HEK293 (cell line): Measurements from ENCODE around the gene VASN.

Experiments used
- HOXA7 ChIP-seq: sonication (generic); formaldehyde crosslinking; IDR thresholded peaks from 2 replicates; pipeline ENCODE4 v1.8.1; 2022; ENCODE audit warnings: missing genetic modification reagents, borderline replicate concordance
- KLF10 ChIP-seq: fragments of 450-650 bp; IDR thresholded peaks from 2 replicates; pipeline ENCODE4 v1.5.1; 2018; ENCODE audit warnings: missing biosample characterization, mild to moderate bottlenecking, missing genetic modification characterization
- KLF9 ChIP-seq: fragments of 450-650 bp; formaldehyde crosslinking; IDR thresholded peaks from 2 replicates; pipeline ENCODE4 v1.5.1; 2016; ENCODE audit warnings: missing biosample characterization, missing genetic modification characterization, low read depth
- YY2 ChIP-seq: fragments of 450-650 bp; formaldehyde crosslinking; IDR thresholded peaks from 2 replicates; pipeline ENCODE4 v1.5.1; 2016; ENCODE audit warnings: missing biosample characterization, missing genetic modification characterization
- ZNF138 ChIP-seq: fragments of 450-650 bp; formaldehyde crosslinking; IDR thresholded peaks from 2 replicates; pipeline ENCODE4 v1.5.1; 2016; ENCODE audit warnings: missing biosample characterization, missing genetic modification characterization, borderline replicate concordance
- ZNF211 ChIP-seq: fragments of 450-650 bp; formaldehyde crosslinking; IDR thresholded peaks from 2 replicates; pipeline ENCODE4 v1.5.1; 2016; ENCODE audit warnings: low read depth, missing biosample characterization, missing genetic modification characterization
- ZNF223 ChIP-seq: fragments of 450-650 bp; formaldehyde crosslinking; IDR thresholded peaks from 2 replicates; pipeline ENCODE4 v1.5.1; 2016; ENCODE audit warnings: missing biosample characterization, missing genetic modification characterization
- ZNF274 ChIP-seq, 2 experiments: fragments of 200-500 bp in 1 of 2; fragments of 450-650 bp in 1 of 2; sonication (Bioruptor generic) in 1 of 2; formaldehyde crosslinking in 1 of 2; IDR thresholded peaks; 2 replicates each; pipeline versions ENCODE4 v1.5.1 to v1.6.1; 2014 to 2016; ENCODE audit warnings: borderline replicate concordance in 1 of 2, inconsistent platforms in 1 of 2, low read length in 1 of 2, missing biosample characterization in 1 of 2, missing genetic modification characterization in 1 of 2
- ZNF433 ChIP-seq: fragments of 450-650 bp; formaldehyde crosslinking; IDR thresholded peaks from 2 replicates; pipeline ENCODE4 v1.5.1; 2016; ENCODE audit warnings: missing biosample characterization, missing genetic modification characterization, low read depth
- ZNF514 ChIP-seq: fragments of 450-650 bp; formaldehyde crosslinking; IDR thresholded peaks from 2 replicates; pipeline ENCODE4 v1.5.1; 2016; ENCODE audit warnings: missing biosample characterization, missing genetic modification characterization
- ZNF544 ChIP-seq: fragments of 450-650 bp; formaldehyde crosslinking; IDR thresholded peaks from 2 replicates; pipeline ENCODE4 v1.5.0; 2017; ENCODE audit warnings: missing biosample characterization, missing genetic modification characterization
- ZNF548 ChIP-seq: fragments of 450-650 bp; formaldehyde crosslinking; IDR thresholded peaks from 2 replicates; pipeline ENCODE4 v1.5.1; 2016; ENCODE audit warnings: missing biosample characterization, missing genetic modification characterization
- ZNF555 ChIP-seq: fragments of 450-650 bp; formaldehyde crosslinking; conservative IDR thresholded peaks from 2 replicates; pipeline ENCODE4 v1.5.1; 2017; ENCODE audit warnings: missing biosample characterization, mild to moderate bottlenecking, missing genetic modification characterization, inconsistent platforms
- ZNF626 ChIP-seq: fragments of 450-650 bp; sonication (Bioruptor Pico); formaldehyde crosslinking; IDR thresholded peaks from 2 replicates; pipeline ENCODE4 v1.5.1; 2018; ENCODE audit warnings: missing biosample characterization, missing genetic modification characterization, inconsistent platforms
- ZNF629 ChIP-seq: fragments of 450-650 bp; formaldehyde crosslinking; IDR thresholded peaks from 2 replicates; pipeline ENCODE4 v1.5.1; 2017; ENCODE audit warnings: missing biosample characterization, missing genetic modification characterization
- ZSCAN16 ChIP-seq: fragments of 450-650 bp; formaldehyde crosslinking; IDR thresholded peaks from 2 replicates; pipeline ENCODE4 v1.5.1; 2016; ENCODE audit warnings: missing biosample characterization, missing genetic modification characterization
- TF ChIP-seq, protein P1 (sequence below): fragments of 450-650 bp; formaldehyde crosslinking; IDR thresholded peaks from 2 replicates; pipeline ENCODE4 v1.5.1; 2017; ENCODE audit warnings: missing biosample characterization, missing genetic modification characterization
- TF ChIP-seq, protein P2 (sequence below): sonication (generic); formaldehyde crosslinking; IDR thresholded peaks from 2 replicates; pipeline ENCODE4 v1.8.1; 2022; ENCODE audit warnings: mild to moderate bottlenecking, moderate library complexity, missing genetic modification reagents
- TF ChIP-seq, protein P3 (sequence below): fragments of 450-650 bp; formaldehyde crosslinking; IDR thresholded peaks from 2 replicates; pipeline ENCODE4 v1.5.1; 2016; ENCODE audit warnings: missing biosample characterization, missing genetic modification characterization
- TF ChIP-seq, protein P4 (sequence below): fragments of 450-650 bp; formaldehyde crosslinking; IDR thresholded peaks from 2 replicates; pipeline ENCODE4 v1.5.1; 2016; ENCODE audit warnings: missing biosample characterization, missing genetic modification characterization
- TF ChIP-seq, protein P5 (sequence below): fragments of 450-650 bp; formaldehyde crosslinking; IDR thresholded peaks from 2 replicates; pipeline ENCODE4 v1.5.1; 2016; ENCODE audit warnings: missing biosample characterization, missing genetic modification characterization
- TF ChIP-seq, protein P6 (sequence below): fragments of 450-650 bp; formaldehyde crosslinking; IDR thresholded peaks from 2 replicates; pipeline ENCODE4 v1.5.1; 2016; ENCODE audit warnings: missing biosample characterization, missing genetic modification characterization
- TF ChIP-seq, protein P7 (sequence below): fragments of 450-650 bp; formaldehyde crosslinking; conservative IDR thresholded peaks from 2 replicates; pipeline ENCODE4 v1.5.1; 2016; ENCODE audit warnings: low read depth, missing biosample characterization, missing genetic modification characterization

The VASN gene

DNA sequence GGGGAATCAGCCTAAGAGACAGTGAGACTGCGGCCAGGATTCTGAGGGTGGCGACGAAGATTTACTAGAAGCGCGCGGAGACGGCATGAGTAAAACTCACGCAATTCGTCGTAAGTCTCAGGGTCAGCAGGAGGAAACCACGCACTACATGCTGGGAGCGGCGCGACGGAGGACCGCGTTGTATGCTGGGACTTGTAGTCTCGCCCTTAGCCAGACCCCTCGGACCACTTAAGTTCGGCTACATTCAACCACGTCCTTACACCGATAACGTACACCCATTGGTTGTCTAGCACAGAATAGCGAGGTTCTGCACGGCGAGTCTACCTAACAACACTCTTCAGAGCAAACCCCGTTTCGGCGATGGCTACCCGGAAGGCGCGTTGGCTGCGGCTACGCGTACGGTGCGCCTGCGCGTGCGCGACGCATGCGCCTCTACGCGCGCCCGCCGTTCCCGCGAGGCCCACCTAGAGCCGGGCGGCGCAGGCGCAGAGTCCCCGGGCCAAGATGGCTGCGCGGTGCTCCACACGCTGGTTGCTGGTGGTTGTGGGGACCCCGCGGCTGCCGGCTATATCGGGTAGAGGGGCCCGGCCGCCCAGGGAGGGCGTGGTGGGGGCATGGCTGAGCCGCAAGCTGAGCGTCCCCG is 53.9 kb downstream of the VASN start, which contains the start of gene DNAJA3 (continued):
- TF ChIP-seq ZNF433, result no peak
- 0 out of 2 replicates have a peak, but pooled peaks have one; percentile 55 for TF ChIP-seq KLF10 (tag by site-specific recombination)
- TF ChIP-seq YY2 (tag by site-specific recombination), result peak; percentile 89
- TF ChIP-seq, protein P1, sequence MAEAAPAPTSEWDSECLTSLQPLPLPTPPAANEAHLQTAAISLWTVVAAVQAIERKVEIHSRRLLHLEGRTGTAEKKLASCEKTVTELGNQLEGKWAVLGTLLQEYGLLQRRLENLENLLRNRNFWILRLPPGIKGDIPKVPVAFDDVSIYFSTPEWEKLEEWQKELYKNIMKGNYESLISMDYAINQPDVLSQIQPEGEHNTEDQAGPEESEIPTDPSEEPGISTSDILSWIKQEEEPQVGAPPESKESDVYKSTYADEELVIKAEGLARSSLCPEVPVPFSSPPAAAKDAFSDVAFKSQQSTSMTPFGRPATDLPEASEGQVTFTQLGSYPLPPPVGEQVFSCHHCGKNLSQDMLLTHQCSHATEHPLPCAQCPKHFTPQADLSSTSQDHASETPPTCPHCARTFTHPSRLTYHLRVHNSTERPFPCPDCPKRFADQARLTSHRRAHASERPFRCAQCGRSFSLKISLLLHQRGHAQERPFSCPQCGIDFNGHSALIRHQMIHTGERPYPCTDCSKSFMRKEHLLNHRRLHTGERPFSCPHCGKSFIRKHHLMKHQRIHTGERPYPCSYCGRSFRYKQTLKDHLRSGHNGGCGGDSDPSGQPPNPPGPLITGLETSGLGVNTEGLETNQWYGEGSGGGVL (tag by site-specific recombination), result no peak
- TF ChIP-seq, protein P2, sequence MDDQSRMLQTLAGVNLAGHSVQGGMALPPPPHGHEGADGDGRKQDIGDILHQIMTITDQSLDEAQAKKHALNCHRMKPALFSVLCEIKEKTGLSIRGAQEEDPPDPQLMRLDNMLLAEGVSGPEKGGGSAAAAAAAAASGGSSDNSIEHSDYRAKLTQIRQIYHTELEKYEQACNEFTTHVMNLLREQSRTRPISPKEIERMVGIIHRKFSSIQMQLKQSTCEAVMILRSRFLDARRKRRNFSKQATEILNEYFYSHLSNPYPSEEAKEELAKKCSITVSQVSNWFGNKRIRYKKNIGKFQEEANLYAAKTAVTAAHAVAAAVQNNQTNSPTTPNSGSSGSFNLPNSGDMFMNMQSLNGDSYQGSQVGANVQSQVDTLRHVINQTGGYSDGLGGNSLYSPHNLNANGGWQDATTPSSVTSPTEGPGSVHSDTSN (CRISPR knock-in tag), result peak; percentile 94
- peak; percentile 64 for TF ChIP-seq ZNF629 (tag by site-specific recombination)
- no peak for TF ChIP-seq ZNF138
- TF ChIP-seq ZNF626, result no peak
- TF ChIP-seq, protein P3, sequence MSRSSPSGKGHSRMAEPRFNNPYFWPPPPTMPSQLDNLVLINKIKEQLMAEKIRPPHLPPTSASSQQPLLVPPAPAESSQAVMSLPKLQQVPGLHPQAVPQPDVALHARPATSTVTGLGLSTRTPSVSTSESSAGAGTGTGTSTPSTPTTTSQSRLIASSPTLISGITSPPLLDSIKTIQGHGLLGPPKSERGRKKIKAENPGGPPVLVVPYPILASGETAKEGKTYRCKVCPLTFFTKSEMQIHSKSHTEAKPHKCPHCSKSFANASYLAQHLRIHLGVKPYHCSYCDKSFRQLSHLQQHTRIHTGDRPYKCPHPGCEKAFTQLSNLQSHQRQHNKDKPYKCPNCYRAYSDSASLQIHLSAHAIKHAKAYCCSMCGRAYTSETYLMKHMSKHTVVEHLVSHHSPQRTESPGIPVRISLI, result no peak
- TF ChIP-seq, protein P4, sequence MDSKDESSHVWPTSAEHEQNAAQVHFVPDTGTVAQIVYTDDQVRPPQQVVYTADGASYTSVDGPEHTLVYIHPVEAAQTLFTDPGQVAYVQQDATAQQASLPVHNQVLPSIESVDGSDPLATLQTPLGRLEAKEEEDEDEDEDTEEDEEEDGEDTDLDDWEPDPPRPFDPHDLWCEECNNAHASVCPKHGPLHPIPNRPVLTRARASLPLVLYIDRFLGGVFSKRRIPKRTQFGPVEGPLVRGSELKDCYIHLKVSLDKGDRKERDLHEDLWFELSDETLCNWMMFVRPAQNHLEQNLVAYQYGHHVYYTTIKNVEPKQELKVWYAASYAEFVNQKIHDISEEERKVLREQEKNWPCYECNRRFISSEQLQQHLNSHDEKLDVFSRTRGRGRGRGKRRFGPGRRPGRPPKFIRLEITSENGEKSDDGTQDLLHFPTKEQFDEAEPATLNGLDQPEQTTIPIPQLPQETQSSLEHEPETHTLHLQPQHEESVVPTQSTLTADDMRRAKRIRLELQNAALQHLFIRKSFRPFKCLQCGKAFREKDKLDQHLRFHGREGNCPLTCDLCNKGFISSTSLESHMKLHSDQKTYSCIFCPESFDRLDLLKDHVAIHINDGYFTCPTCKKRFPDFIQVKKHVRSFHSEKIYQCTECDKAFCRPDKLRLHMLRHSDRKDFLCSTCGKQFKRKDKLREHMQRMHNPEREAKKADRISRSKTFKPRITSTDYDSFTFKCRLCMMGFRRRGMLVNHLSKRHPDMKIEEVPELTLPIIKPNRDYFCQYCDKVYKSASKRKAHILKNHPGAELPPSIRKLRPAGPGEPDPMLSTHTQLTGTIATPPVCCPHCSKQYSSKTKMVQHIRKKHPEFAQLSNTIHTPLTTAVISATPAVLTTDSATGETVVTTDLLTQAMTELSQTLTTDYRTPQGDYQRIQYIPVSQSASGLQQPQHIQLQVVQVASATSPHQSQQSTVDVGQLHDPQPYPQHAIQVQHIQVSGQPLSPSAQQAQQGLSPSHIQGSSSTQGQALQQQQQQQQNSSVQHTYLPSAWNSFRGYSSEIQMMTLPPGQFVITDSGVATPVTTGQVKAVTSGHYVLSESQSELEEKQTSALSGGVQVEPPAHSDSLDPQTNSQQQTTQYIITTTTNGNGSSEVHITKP, result peak; percentile 91
- TF ChIP-seq ZNF211 (tag by site-specific recombination), result no peak
- TF ChIP-seq ZNF274 (IDR thresholded peaks at IDR 0.05; ENCODE audit: low read length), result no peak
- TF ChIP-seq ZNF274 (tag by site-specific recombination; IDR thresholded peaks at IDR 0.05; ENCODE audit: borderline replicate concordance), result no peak
- TF ChIP-seq, protein P5, sequence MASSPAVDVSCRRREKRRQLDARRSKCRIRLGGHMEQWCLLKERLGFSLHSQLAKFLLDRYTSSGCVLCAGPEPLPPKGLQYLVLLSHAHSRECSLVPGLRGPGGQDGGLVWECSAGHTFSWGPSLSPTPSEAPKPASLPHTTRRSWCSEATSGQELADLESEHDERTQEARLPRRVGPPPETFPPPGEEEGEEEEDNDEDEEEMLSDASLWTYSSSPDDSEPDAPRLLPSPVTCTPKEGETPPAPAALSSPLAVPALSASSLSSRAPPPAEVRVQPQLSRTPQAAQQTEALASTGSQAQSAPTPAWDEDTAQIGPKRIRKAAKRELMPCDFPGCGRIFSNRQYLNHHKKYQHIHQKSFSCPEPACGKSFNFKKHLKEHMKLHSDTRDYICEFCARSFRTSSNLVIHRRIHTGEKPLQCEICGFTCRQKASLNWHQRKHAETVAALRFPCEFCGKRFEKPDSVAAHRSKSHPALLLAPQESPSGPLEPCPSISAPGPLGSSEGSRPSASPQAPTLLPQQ (tag by site-specific recombination), result peak; percentile 36; the same call in 1 of the 2 replicates
- no peak for TF ChIP-seq HOXA7
- TF ChIP-seq ZNF223 (tag by site-specific recombination), result no peak
- TF ChIP-seq, protein P6, sequence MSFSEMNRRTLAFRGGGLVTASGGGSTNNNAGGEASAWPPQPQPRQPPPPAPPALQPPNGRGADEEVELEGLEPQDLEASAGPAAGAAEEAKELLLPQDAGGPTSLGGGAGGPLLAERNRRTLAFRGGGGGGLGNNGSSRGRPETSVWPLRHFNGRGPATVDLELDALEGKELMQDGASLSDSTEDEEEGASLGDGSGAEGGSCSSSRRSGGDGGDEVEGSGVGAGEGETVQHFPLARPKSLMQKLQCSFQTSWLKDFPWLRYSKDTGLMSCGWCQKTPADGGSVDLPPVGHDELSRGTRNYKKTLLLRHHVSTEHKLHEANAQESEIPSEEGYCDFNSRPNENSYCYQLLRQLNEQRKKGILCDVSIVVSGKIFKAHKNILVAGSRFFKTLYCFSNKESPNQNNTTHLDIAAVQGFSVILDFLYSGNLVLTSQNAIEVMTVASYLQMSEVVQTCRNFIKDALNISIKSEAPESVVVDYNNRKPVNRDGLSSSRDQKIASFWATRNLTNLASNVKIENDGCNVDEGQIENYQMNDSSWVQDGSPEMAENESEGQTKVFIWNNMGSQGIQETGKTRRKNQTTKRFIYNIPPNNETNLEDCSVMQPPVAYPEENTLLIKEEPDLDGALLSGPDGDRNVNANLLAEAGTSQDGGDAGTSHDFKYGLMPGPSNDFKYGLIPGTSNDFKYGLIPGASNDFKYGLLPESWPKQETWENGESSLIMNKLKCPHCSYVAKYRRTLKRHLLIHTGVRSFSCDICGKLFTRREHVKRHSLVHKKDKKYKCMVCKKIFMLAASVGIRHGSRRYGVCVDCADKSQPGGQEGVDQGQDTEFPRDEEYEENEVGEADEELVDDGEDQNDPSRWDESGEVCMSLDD (tag by site-specific recombination), result no peak
- TF ChIP-seq ZNF514 (tag by site-specific recombination), result no peak
- TF ChIP-seq ZNF555 (tag by site-specific recombination), result no peak
- TF ChIP-seq, protein P7, sequence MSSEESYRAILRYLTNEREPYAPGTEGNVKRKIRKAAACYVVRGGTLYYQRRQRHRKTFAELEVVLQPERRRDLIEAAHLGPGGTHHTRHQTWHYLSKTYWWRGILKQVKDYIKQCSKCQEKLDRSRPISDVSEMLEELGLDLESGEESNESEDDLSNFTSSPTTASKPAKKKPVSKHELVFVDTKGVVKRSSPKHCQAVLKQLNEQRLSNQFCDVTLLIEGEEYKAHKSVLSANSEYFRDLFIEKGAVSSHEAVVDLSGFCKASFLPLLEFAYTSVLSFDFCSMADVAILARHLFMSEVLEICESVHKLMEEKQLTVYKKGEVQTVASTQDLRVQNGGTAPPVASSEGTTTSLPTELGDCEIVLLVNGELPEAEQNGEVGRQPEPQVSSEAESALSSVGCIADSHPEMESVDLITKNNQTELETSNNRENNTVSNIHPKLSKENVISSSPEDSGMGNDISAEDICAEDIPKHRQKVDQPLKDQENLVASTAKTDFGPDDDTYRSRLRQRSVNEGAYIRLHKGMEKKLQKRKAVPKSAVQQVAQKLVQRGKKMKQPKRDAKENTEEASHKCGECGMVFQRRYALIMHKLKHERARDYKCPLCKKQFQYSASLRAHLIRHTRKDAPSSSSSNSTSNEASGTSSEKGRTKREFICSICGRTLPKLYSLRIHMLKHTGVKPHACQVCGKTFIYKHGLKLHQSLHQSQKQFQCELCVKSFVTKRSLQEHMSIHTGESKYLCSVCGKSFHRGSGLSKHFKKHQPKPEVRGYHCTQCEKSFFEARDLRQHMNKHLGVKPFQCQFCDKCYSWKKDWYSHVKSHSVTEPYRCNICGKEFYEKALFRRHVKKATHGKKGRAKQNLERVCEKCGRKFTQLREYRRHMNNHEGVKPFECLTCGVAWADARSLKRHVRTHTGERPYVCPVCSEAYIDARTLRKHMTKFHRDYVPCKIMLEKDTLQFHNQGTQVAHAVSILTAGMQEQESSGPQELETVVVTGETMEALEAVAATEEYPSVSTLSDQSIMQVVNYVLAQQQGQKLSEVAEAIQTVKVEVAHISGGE (tag by site-specific recombination), result peak; percentile 28; the same call in 1 of the 2 replicates
- TF ChIP-seq KLF9, result peak; percentile 60; the same call in 1 of the 2 replicates
- TF ChIP-seq ZNF544 (tag by site-specific recombination), result no peak
- TF ChIP-seq ZSCAN16 (tag by site-specific recombination), result no peak
- no peak for TF ChIP-seq ZNF548 (tag by site-specific recombination)
